ENCODE data around the gene SFT2D2. TPM values are rescaled to one million over a fixed set of nuclear protein-coding genes. Genes with fewer than 3 reads are reported as not detected.

Gene SFT2D2
- total RNA-seq, 1 donor from 2014 or later: 13.3 TPM

DNA sequence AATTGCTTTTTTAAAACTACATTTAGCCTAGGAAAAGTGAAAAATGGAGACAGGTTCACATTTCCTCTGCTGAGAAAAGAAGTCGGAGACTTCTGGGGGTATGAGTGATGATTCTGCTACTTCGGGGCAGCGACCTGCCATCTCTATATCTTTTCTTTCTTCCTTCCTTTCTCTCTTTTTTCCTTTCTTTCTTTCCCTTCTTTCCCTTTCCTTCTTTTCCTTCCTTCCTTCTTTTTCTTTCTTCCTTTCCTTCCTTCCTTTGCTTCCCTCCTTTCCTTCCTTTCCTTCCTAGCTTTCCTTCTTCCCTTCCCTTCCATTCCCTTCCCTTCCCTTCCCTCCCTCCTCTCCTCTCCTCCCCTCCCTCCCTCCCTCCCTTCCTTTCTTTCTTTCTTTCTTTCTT is 72.6 kb downstream of the SFT2D2 start:
- H3K9me3 ChIP-seq (replicated peaks): no peaks in the 10 kb centered on the region
- no peak overlapping the region for H3K4me3 ChIP-seq
- no peaks in the 10 kb centered on the region for H3K27me3 ChIP-seq (ENCODE audit: low read depth)
- DNase-seq: no peak
- no peaks in the 10 kb centered on the region for H3K36me3 ChIP-seq
- no peaks in the 10 kb centered on the region for H3K4me1 ChIP-seq
- intact Hi-C loops (cut with micrococcal nuclease): no loop called here
- TF ChIP-seq, protein P1, sequence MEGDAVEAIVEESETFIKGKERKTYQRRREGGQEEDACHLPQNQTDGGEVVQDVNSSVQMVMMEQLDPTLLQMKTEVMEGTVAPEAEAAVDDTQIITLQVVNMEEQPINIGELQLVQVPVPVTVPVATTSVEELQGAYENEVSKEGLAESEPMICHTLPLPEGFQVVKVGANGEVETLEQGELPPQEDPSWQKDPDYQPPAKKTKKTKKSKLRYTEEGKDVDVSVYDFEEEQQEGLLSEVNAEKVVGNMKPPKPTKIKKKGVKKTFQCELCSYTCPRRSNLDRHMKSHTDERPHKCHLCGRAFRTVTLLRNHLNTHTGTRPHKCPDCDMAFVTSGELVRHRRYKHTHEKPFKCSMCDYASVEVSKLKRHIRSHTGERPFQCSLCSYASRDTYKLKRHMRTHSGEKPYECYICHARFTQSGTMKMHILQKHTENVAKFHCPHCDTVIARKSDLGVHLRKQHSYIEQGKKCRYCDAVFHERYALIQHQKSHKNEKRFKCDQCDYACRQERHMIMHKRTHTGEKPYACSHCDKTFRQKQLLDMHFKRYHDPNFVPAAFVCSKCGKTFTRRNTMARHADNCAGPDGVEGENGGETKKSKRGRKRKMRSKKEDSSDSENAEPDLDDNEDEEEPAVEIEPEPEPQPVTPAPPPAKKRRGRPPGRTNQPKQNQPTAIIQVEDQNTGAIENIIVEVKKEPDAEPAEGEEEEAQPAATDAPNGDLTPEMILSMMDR (IDR thresholded peaks at IDR 0.05; ENCODE audit: borderline replicate concordance): no peak
- no peak overlapping the region for H3K27ac ChIP-seq (replicated peaks)

DNA sequence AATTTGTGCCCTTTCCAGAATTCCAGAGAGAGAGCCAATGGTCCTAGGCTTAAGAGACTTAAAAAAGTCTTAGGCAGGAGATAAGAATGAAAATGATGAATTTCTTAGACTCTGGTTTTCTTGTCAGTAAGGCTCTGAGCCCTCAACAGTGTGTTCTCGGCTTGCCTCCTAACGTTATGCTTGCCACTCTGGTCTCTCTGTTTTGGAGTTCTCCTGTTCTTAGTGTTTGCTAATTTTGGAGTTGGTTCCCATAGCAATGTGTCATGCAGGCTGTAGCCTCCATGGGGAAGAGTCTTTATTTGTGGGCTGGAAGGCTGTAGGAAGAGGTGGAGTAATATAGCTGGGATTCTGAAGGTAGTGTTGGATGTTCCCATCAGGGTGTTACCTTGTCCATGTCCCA is 74.8 kb downstream of the SFT2D2 start:
- H3K4me1 ChIP-seq: no peaks in the 10 kb centered on the region
- no peak overlapping the region for H3K27ac ChIP-seq (replicated peaks)
- no peaks in the 10 kb centered on the region for H3K36me3 ChIP-seq
- H3K4me3 ChIP-seq: no peak overlapping the region
- intact Hi-C loops (cut with micrococcal nuclease): no loop called here
- no peak for DNase-seq
- no peaks in the 10 kb centered on the region for H3K9me3 ChIP-seq (replicated peaks)
- H3K27me3 ChIP-seq (ENCODE audit: low read depth): no peaks in the 10 kb centered on the region
- TF ChIP-seq, protein P1 (IDR thresholded peaks at IDR 0.05; ENCODE audit: borderline replicate concordance): no peak

DNA sequence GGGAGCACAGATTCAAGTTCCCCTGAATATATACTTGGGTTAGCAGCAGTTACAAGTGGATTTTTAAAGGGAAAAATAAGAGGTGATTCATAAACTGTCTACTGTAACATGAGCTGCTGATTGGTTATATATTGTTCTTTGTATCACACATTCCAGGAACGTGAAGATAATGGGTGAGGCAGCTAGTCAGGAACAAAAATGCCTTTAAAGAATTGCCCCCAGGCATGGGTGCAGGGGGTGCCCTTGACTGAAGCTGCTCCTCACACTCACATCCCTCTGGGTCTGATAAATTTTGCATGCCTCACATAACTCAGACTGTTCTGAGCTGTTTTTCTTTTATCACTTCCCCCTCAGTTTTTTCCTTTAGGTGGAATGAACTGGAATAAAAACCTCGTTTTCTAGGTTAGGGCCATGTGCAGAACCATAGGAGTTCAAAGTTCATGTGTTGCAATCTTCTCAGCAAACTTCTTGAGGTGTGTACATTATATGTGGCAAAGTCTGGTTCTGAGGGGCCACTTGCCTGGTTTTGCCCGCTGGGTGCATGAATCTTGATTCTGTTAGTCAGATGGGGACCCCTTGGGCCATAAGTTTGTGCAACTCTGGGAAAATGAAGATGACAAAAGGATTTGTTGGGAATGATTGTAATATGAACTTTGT is 76.0 kb downstream of the SFT2D2 start:
- intact Hi-C loops (cut with micrococcal nuclease): no loop called here
- H3K4me3 ChIP-seq: no peak overlapping the region
- H3K4me1 ChIP-seq: no peaks in the 10 kb centered on the region
- no peak for DNase-seq
- TF ChIP-seq, protein P1 (IDR thresholded peaks at IDR 0.05; ENCODE audit: borderline replicate concordance): no peak
- no peaks in the 10 kb centered on the region for H3K36me3 ChIP-seq
- no peak overlapping the region for H3K27ac ChIP-seq (replicated peaks)
- H3K9me3 ChIP-seq (replicated peaks): no peaks in the 10 kb centered on the region
- H3K27me3 ChIP-seq (ENCODE audit: low read depth): no peaks in the 10 kb centered on the region

Other genes with a start within 250 kb of the SFT2D2 start
- 2.8 TPM for gene GPR161, start 89.1 kb upstream of the SFT2D2 start, total RNA-seq
- 28.3 TPM for gene TIPRL, start 47.0 kb upstream of the SFT2D2 start, total RNA-seq
- gene TBX19, start 54.9 kb downstream of the SFT2D2 start, total RNA-seq: 0.33 TPM

All from left ventricle myocardium inferior (tissue), 1 donor.